GM19193 (cell line): Measurements from ENCODE around the gene RNF8.

Experiments used
- POLR2A ChIP-seq: IDR thresholded peaks from 4 replicates; pipeline ENCODE4 v1.6.1; 2011; ENCODE audit not compliant: insufficient read depth, insufficient read length; ENCODE audit errors: extremely low read depth

Gene RNF8

DNA sequence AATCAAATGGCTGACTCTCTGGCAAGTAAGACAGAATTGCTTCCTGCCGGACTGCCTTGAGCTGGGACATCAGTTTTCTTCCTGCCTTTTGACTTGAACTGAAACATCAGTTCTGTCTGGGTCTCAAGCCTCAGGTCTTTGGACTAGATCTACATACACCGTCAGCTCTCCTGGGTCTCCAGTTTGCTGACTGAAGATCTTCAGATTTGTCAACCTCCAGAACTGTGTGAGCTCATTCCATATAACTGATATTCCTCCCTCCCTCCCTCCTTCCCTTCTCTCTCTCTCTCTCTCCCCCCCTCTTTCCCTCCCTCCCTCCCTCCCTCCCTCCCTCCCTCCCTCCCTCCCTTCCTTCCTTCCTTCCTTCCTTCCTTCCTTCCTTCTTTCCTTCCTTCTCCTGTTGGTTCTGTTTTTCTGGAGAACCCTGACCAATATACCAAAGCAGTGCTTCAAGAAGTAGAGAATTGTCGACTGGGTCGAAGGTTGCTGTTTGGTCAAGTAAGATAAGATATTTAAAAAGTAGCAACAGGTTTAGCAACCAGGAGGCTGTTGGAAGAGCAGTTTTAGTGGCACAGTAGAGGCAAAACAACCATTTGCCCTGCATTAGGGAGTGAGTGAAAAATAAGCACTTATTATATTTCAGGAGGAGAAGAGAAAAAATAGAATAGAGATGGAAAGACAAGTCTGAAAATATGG, 46.2 kb downstream of the RNF8 start:
- no peak for TF ChIP-seq POLR2A

- TF ChIP-seq POLR2A, result no peak
Measured at GRCh38 chr6:37406726-37407341, 53.1 kb downstream of the RNF8 start.

GRCh38 chr6:37407948-37408347, 54.2 kb downstream of the RNF8 start:
- TF ChIP-seq POLR2A, result no peak

DNA sequence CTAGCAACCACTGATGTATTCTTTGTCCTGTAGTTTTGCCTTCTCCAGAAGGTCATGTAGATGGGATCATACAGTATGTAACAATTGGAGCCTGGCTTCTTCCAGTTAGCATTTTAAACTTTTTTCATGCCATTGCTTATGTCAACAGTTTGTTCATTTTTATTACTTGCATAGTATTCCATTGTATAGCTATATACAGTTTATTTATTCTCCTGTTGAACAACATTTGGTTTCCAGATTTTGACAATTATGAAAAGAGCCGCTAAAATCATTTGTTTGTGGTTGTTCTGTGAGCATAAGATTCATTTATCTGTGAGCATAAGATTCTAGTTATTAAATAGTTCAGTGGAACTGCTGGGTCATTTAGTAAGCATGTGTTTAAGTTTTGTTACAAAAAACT, 55.7 kb downstream of the RNF8 start:
- no peak for TF ChIP-seq POLR2A

- TF ChIP-seq POLR2A, result no peak
Measured at GRCh38 chr6:37417393-37417792, 63.6 kb downstream of the RNF8 start.

DNA sequence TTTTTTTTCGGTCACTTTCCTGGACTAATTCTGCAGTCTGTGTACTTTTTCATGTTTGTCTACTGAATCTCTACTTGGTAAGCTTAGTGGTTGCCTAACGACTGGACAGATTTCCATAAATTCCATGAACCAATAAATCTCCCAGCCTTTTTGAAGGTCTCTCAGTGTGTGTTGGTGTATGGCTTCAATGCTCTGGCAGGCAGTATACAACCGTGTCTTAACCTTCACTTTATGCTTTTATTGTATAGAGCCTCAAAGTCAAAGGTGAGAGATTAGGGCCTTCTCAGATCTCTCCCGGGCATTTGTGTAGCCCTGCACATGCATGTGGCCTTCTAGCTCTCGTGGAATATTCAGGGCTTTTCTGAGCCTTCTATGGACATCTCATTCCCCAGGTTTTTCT, 64.9 kb downstream of the RNF8 start:
- no peak for TF ChIP-seq POLR2A

- TF ChIP-seq POLR2A, result no peak
Measured at GRCh38 chr6:37426058-37426944, 72.5 kb downstream of the RNF8 start.

DNA sequence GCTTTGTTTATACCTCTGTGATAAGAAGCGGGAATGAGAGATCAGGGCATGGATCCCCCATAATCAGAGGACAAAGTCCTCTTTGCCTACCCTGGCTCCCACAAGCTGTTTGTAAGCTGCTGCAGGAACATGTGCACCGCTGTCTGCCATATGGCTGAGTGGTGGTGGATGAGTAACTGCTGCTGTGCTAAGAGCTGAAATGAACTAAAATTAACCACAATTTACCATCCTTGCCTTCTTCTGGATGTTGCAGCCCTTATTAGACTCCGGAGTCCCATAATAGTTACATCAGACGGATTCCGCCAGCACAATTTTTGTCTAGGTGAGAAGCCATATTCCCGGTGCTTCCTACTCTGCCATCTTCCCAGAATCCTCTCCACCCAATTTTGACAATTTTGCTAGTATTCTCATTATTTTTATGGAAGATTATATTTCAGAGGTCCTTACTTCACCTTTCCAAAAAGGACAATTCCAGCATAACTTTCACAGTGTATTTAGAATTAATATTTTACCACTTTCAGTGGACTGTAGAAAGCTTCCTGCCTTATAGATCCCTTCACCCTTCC, 73.2 kb downstream of the RNF8 start:
- no peak for TF ChIP-seq POLR2A

- no peak for TF ChIP-seq POLR2A
Measured at GRCh38 chr6:37429352-37429750, 75.6 kb downstream of the RNF8 start.

- no peak for TF ChIP-seq POLR2A
Measured at GRCh38 chr6:37432590-37432915, 78.8 kb downstream of the RNF8 start.

- peak; percentile 75 for TF ChIP-seq POLR2A
Measured at GRCh38 chr6:37432916-37433656, 79.3 kb downstream of the RNF8 start, which contains the start of gene CMTR1. CMTR1 (plus strand) TSS chr6:37433221; CDS start chr6:37435630, 2,409 bp downstream.

DNA sequence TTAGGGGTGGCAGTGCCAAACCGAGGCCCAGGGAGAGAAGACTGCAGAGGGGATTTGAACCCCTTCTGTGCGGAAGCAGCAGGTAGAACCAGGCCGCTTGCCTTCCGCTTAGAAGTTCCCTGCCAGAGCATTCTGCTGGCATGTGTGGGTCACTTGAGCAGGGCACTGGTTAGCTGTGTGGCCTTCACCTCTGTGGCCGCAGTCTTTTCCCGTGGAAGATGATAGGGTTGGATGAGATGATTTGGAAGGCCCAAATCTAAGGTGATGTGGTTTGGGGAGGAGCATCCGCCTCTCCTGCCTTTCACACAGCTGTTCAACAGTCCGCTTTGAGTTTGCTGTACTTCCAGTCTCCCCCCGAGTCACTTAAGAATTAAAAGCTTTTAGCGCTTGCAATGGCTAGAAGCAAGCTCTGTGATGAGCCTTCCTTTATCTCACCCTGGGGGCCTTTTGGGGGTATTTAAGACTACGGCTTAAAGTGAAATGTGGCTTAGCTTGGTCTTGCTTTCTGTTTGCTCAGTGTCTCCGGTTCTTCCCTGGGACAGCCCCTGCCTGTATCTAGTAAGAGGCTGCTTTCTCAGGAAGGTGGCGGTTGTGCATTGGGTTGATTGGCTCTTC, 80.0 kb downstream of the RNF8 start:
- TF ChIP-seq POLR2A, result peak; percentile 22

- TF ChIP-seq POLR2A, result no peak
Measured at GRCh38 chr6:37435373-37435772, 81.6 kb downstream of the RNF8 start.

- TF ChIP-seq POLR2A, result no peak
Measured at GRCh38 chr6:37435816-37436215, 82.0 kb downstream of the RNF8 start.
